Liver (tissue), 9 donors: ENCODE results near the gene P3H2. TPM values are rescaled to one million over a fixed set of nuclear protein-coding genes. Genes with fewer than 3 reads are reported as not detected.

ENCODE experiments used
- DNase-seq: peaks from one replicate; pipeline ENCODE4 v3.0.0-alpha.2; 2017; ENCODE audit warnings: low spot score
- H3K27ac ChIP-seq, 2 donors: one replicate each; pipeline ENCODE4 v1.7.0; 2013; ENCODE audit warnings: inconsistent platforms in 2 of 2, low read length in 2 of 2, control low read depth in 1 of 2, low read depth in 1 of 2, mild to moderate bottlenecking in 1 of 2
- H3K27me3 ChIP-seq, 4 donors: one replicate each; pipeline versions ENCODE4 v1.6.1 to v1.7.0; 2013; ENCODE audit warnings: low read length in 3 of 4, inconsistent platforms in 1 of 4, mild to moderate bottlenecking in 1 of 4, moderate library complexity in 1 of 4; ENCODE audit not compliant: control insufficient read depth in 4 of 4, insufficient read depth in 4 of 4
- H3K36me3 ChIP-seq, 4 donors: one replicate each; pipeline versions ENCODE4 v1.6.1 to v1.7.0; 2013; ENCODE audit warnings: low read length in 3 of 4, mild to moderate bottlenecking in 3 of 4, low read depth in 1 of 4, moderate library complexity in 1 of 4; ENCODE audit not compliant: control insufficient read depth in 4 of 4, insufficient read depth in 3 of 4
- H3K4me1 ChIP-seq, 4 donors: one replicate each; pipeline versions ENCODE4 v1.6.1 to v1.7.0; 2013; ENCODE audit warnings: low read length in 3 of 4, mild to moderate bottlenecking in 3 of 4, moderate library complexity in 1 of 4; ENCODE audit not compliant: control insufficient read depth in 4 of 4, insufficient read depth in 4 of 4
- H3K4me3 ChIP-seq, 3 donors: one replicate each; pipeline versions ENCODE4 v1.6.1 to v1.7.0; 2013; ENCODE audit warnings: low read length in 3 of 3, control low read depth in 1 of 3, low read depth in 1 of 3, mild to moderate bottlenecking in 1 of 3
- H3K9ac ChIP-seq, 2 donors: one replicate each; pipeline ENCODE4 v1.7.0; 2013; ENCODE audit warnings: low read length in 2 of 2, mild to moderate bottlenecking in 2 of 2, moderate library complexity in 2 of 2, control low read depth in 1 of 2, low read depth in 1 of 2
- H3K9me3 ChIP-seq, 4 donors: one replicate each; pipeline versions ENCODE4 v1.6.1 to v1.7.0; 2013; ENCODE audit warnings: low read length in 3 of 4; ENCODE audit not compliant: control insufficient read depth in 4 of 4
- EGR1 ChIP-seq, 2 donors: IDR thresholded peaks; 2 replicates each; pipeline ENCODE4 v1.6.1; 2016 to 2018; ENCODE audit warnings: antibody characterized with exemption in 2 of 2, low read depth in 2 of 2
- FOXA1 ChIP-seq: IDR thresholded peaks from 2 replicates; pipeline ENCODE4 v1.6.1; 2016; ENCODE audit warnings: antibody characterized with exemption
- GABPA ChIP-seq, 2 donors: IDR thresholded peaks in 1 of 2; conservative IDR thresholded peaks in 1 of 2; 2 replicates each; pipeline ENCODE4 v1.6.1; 2016; ENCODE audit warnings: antibody characterized with exemption in 2 of 2, mild to moderate bottlenecking in 1 of 2, moderate library complexity in 1 of 2
- HNF4A ChIP-seq, 2 donors: conservative IDR thresholded peaks; 2 replicates each; pipeline ENCODE4 v1.6.1; 2016; ENCODE audit warnings: antibody characterized with exemption in 2 of 2, mild to moderate bottlenecking in 2 of 2
- HNF4G ChIP-seq: IDR thresholded peaks from 2 replicates; pipeline ENCODE4 v1.6.1; 2016; ENCODE audit warnings: antibody characterized with exemption
- JUND ChIP-seq, 2 donors: IDR thresholded peaks; 2 replicates each; pipeline ENCODE4 v1.6.1; 2016; ENCODE audit warnings: antibody characterized with exemption in 2 of 2
- MAX ChIP-seq: IDR thresholded peaks from 2 replicates; pipeline ENCODE4 v1.6.1; 2016; ENCODE audit warnings: antibody characterized with exemption
- NR2F2 ChIP-seq: IDR thresholded peaks from 2 replicates; pipeline ENCODE4 v1.6.1; 2016; ENCODE audit warnings: antibody characterized with exemption
- RAD21 ChIP-seq, 2 donors: IDR thresholded peaks; 2 replicates each; pipeline ENCODE4 v1.6.1; 2016; ENCODE audit warnings: antibody characterized with exemption in 2 of 2, mild to moderate bottlenecking in 2 of 2
- REST ChIP-seq: IDR thresholded peaks from 2 replicates; pipeline ENCODE4 v1.6.1; 2016; ENCODE audit warnings: antibody characterized with exemption, mild to moderate bottlenecking
- RXRA ChIP-seq, 2 donors: IDR thresholded peaks; 2 replicates each; pipeline ENCODE4 v1.6.1; 2017 to 2018; ENCODE audit warnings: antibody characterized with exemption in 2 of 2, mild to moderate bottlenecking in 1 of 2
- SP1 ChIP-seq: IDR thresholded peaks from 2 replicates; pipeline ENCODE4 v1.6.1; 2018; ENCODE audit warnings: antibody characterized with exemption, mild to moderate bottlenecking
- TAF1 ChIP-seq: conservative IDR thresholded peaks from 2 replicates; pipeline ENCODE4 v1.6.1; 2016; ENCODE audit warnings: antibody characterized with exemption, mild to moderate bottlenecking
- YY1 ChIP-seq: IDR thresholded peaks from 2 replicates; pipeline ENCODE4 v1.6.1; 2016; ENCODE audit warnings: antibody characterized with exemption, mild to moderate bottlenecking
- ZBTB33 ChIP-seq: IDR thresholded peaks from 2 replicates; pipeline ENCODE4 v1.6.1; 2016; ENCODE audit warnings: antibody characterized with exemption
- WGBS: extraction: QIAGEN DNeasy Blood & Tissue Kit; methylation state at CpG from one replicate; pipeline ENCODE4 v1.1.7; 2013; 5-methylcytosine and 5-hydroxymethylcytosine counted together
- polyA plus RNA-seq, 2 donors: library from polyadenylated mRNA; stranded (reverse) in 1 of 2; unstranded in 1 of 2; fragments of 200-250 nt in 1 of 2; fragments of >200 nt in 1 of 2; fragmentation: Nextera tagmentation in 1 of 2; extraction: Ambion mirVana in 1 of 2; gene quantifications; one replicate each; pipeline versions ENCODE4 v1.2.1 to v1.2.3, GENCODE V29; 2013 to 2015
- total RNA-seq, 2 donors: library from RNA; depleted of rRNA; stranded (reverse); fragments of >200 nt; gene quantifications; one replicate each; pipeline ENCODE4 v1.2.3, GENCODE V29; 2014
- TF ChIP-seq, protein P1 (sequence below): fragments of 150-350 bp; IDR thresholded peaks from 2 replicates; pipeline ENCODE4 v1.5.1; 2017; ENCODE audit warnings: improper control_type of control experiment, low read depth, low read length; ENCODE audit not compliant: missing input control
- TF ChIP-seq, protein P2 (sequence below): IDR thresholded peaks from 2 replicates; pipeline ENCODE4 v1.6.1; 2016; ENCODE audit warnings: antibody characterized with exemption
- donor health status: healthy.
- donor health status: healthy.
- donor health status: healthy.
- donor health status: healthy.
- donor health status: healthy.

P3H2 gene
- total and polyA plus RNA-seq, 4 donors: 1.9 to 6.9 (median 4.1) TPM

DNA sequence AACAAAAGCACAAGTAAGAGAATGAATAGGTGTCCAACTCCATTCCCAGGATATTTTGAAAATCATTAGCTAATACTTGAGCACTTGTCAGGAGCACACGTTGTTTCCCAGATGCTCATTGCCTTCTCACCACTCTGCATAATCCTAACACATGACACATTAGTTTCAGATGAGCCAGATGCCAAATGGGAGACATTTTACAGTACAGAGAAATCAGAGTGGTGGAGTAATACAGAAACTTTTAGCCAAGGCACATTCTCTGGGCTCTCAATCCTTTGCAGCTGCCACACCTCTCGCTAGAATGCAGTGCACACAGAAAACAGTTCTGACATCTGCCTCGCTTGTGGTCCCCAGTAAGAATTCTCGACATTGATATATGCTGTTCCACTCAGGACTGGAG lies 76.6 kb downstream of the P3H2 start:
- H3K9me3 ChIP-seq: no peaks in the 10 kb centered on the region
- no peak for TF ChIP-seq GABPA (IDR thresholded peaks at IDR 0.05 in 1 of 2, conservative IDR thresholded peaks at IDR 0.05 in 1 of 2)
- no peak for TF ChIP-seq EGR1 (IDR thresholded peaks at IDR 0.05; ENCODE audit: low read depth in 2 of 2)
- TF ChIP-seq FOXA1: no peak
- no peak for TF ChIP-seq REST
- TF ChIP-seq HNF4G: no peak
- TF ChIP-seq, protein P1, sequence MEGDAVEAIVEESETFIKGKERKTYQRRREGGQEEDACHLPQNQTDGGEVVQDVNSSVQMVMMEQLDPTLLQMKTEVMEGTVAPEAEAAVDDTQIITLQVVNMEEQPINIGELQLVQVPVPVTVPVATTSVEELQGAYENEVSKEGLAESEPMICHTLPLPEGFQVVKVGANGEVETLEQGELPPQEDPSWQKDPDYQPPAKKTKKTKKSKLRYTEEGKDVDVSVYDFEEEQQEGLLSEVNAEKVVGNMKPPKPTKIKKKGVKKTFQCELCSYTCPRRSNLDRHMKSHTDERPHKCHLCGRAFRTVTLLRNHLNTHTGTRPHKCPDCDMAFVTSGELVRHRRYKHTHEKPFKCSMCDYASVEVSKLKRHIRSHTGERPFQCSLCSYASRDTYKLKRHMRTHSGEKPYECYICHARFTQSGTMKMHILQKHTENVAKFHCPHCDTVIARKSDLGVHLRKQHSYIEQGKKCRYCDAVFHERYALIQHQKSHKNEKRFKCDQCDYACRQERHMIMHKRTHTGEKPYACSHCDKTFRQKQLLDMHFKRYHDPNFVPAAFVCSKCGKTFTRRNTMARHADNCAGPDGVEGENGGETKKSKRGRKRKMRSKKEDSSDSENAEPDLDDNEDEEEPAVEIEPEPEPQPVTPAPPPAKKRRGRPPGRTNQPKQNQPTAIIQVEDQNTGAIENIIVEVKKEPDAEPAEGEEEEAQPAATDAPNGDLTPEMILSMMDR: no peak
- TF ChIP-seq TAF1: no peak
- TF ChIP-seq NR2F2: no peak
- TF ChIP-seq RXRA (IDR thresholded peaks at IDR 0.05): no peak
- 71% methylated on average over 4 of the region's 4 CpGs for WGBS
- no peak overlapping the region for H3K27ac ChIP-seq
- no peak overlapping the region for H3K4me3 ChIP-seq
- no peaks in the 10 kb centered on the region for H3K4me1 ChIP-seq
- no peak overlapping the region for H3K9ac ChIP-seq
- H3K27me3 ChIP-seq: peaks cover 0 to 4% (median 0%) of the 10 kb centered on the region in 4 donors
- DNase-seq: no peak
- no peaks in the 10 kb centered on the region for H3K36me3 ChIP-seq

- TF ChIP-seq GABPA (IDR thresholded peaks at IDR 0.05 in 1 of 2, conservative IDR thresholded peaks at IDR 0.05 in 1 of 2): no peak
- no peak for TF ChIP-seq YY1
- TF ChIP-seq, protein P2, sequence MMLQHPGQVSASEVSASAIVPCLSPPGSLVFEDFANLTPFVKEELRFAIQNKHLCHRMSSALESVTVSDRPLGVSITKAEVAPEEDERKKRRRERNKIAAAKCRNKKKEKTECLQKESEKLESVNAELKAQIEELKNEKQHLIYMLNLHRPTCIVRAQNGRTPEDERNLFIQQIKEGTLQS: no peak
- no peak for TF ChIP-seq EGR1 (IDR thresholded peaks at IDR 0.05; ENCODE audit: low read depth in 2 of 2)
- H3K9ac ChIP-seq: no peak overlapping the region
- H3K27ac ChIP-seq: no peak overlapping the region
- no peaks in the 10 kb centered on the region for H3K4me1 ChIP-seq
- peaks cover 0 to 4% (median 0%) of the 10 kb centered on the region in 4 donors for H3K27me3 ChIP-seq
- no peaks in the 10 kb centered on the region for H3K9me3 ChIP-seq
- no peak overlapping the region for H3K4me3 ChIP-seq
- no peaks in the 10 kb centered on the region for H3K36me3 ChIP-seq
- DNase-seq: no peak
Observed at GRCh38 chr3:190043741-190044140, 77.0 kb downstream of the P3H2 start.

- Histone ChIP-seq H3K36me3 (no peaks in the 10 kb centered on the region), H3K9ac (no peak overlapping the region), H3K27ac (no peak overlapping the region), H3K4me3 (no peak overlapping the region), H3K27me3 (peaks cover 0 to 4% (median 0%) of the 10 kb centered on the region in 4 donors), H3K9me3 (no peaks in the 10 kb centered on the region), H3K4me1 (no peaks in the 10 kb centered on the region)
- no peak for DNase-seq
- 66% methylated on average over 2 of the region's 2 CpGs for WGBS
- TF ChIP-seq FOXA1 (no peak), REST (no peak), GABPA (IDR thresholded peaks at IDR 0.05 in 1 of 2, conservative IDR thresholded peaks at IDR 0.05 in 1 of 2) (no peak), RAD21 (IDR thresholded peaks at IDR 0.05) (no peak), MAX (no peak), YY1 (no peak), JUND (IDR thresholded peaks at IDR 0.05) (no peak), HNF4A (conservative IDR thresholded peaks at IDR 0.05) (no peak), EGR1 (IDR thresholded peaks at IDR 0.05; ENCODE audit: low read depth in 2 of 2) (no peak), ZBTB33 (no peak), SP1 (no peak)
Observed at GRCh38 chr3:190042558-190042957, 78.1 kb downstream of the P3H2 start.
